NCI-H2196 (cell line): ENCODE data around the gene NUPR1.
A peak's percentile ranks its signal among the peaks of the same experiment; 100 is the strongest.
"Not testable (repeated sequence)": the region's sequence is repeated elsewhere in the genome, so short reads cannot be mapped to it uniquely, and the experiment has no call there.

Experiments used
- DNase-seq: peaks from one replicate; lab custom pipeline; 2025; ENCODE audit not compliant: unreplicated experiment; lab: John Stamatoyannopoulos, UW

Gene NUPR1

GRCh38 chr16:28538733-28539596, at the start of gene NUPR1:
NUPR1 (minus strand) TSS chr16:28538974; CDS start chr16:28538907, 67 bp downstream.
- peak; percentile 95 for DNase-seq

GRCh38 chr16:28587386-28587785, 48.6 kb upstream of the NUPR1 start:
- DNase-seq = no peak

GRCh38 chr16:28586466-28586865, 47.7 kb upstream of the NUPR1 start:
- DNase-seq = no peak

- DNase-seq = no peak
These were observed 46.9 kb upstream of the NUPR1 start for GRCh38 chr16:28585674-28586073.

GRCh38 chr16:28580726-28581315, 42.0 kb upstream of the NUPR1 start:
- no peak for DNase-seq

GRCh38 chr16:28575446-28576109, 36.8 kb upstream of the NUPR1 start:
- DNase-seq = no peak

GRCh38 chr16:28574925-28575324, 36.2 kb upstream of the NUPR1 start:
- DNase-seq = no peak

- no peak for DNase-seq
These were observed 35.3 kb upstream of the NUPR1 start for GRCh38 chr16:28573738-28574718.

- DNase-seq = no peak
These were observed 34.1 kb upstream of the NUPR1 start for GRCh38 chr16:28572696-28573510.

- no peak for DNase-seq
These were observed 31.4 kb upstream of the NUPR1 start for GRCh38 chr16:28569968-28570752.

GRCh38 chr16:28569021-28569420, 30.2 kb upstream of the NUPR1 start:
- no peak for DNase-seq

- DNase-seq = no peak
These were observed 28.5 kb upstream of the NUPR1 start for GRCh38 chr16:28567292-28567691.

- DNase-seq = not testable (repeated sequence)
These were observed 27.6 kb upstream of the NUPR1 start for GRCh38 chr16:28566233-28566925.

- no peak for DNase-seq
These were observed 24.4 kb upstream of the NUPR1 start for GRCh38 chr16:28563218-28563617.

- no peak for DNase-seq
These were observed 23.4 kb upstream of the NUPR1 start for GRCh38 chr16:28562199-28562598.

- no peak for DNase-seq
These were observed 22.9 kb upstream of the NUPR1 start for GRCh38 chr16:28561557-28562187.

- no peak for DNase-seq
These were observed 19.7 kb upstream of the NUPR1 start for GRCh38 chr16:28558456-28558855.

- no peak for DNase-seq
These were observed 18.1 kb upstream of the NUPR1 start for GRCh38 chr16:28556914-28557320.
